Neural cell (in vitro differentiated cells): ENCODE data around the gene PADI6. TPM values are rescaled to one million over a fixed set of nuclear protein-coding genes. Genes with fewer than 3 reads are reported as not detected.

ENCODE experiments used
- H2AFZ ChIP-seq: fragments of 200-600, 300-800 bp; sonication (generic), shearing (Covaris generic); 2 replicates; pipeline ENCODE4 v1.6.0; 2014; ENCODE audit warnings: low read depth, mild to moderate bottlenecking, antibody characterized with exemption, low read length, moderate library complexity
- H3F3A ChIP-seq: fragments of 200-600 bp; shearing (Covaris generic); 2 replicates; pipeline ENCODE4 v1.6.1; 2016; ENCODE audit warnings: mild to moderate bottlenecking, moderate library complexity, mixed read lengths, antibody characterized with exemption, low read length; ENCODE audit not compliant: insufficient read depth, poor library complexity, severe bottlenecking
- H3K27ac ChIP-seq: fragments of 200-600, 300-800 bp; sonication (generic), shearing (Covaris generic); 2 replicates; pipeline ENCODE4 v1.5.1; 2014; ENCODE audit warnings: mild to moderate bottlenecking, low read length, moderate library complexity
- H3K27me3 ChIP-seq: fragments of 300-800, 200-600 bp; sonication (generic), shearing (Covaris generic); 2 replicates; pipeline ENCODE4 v1.6.0; 2014; ENCODE audit warnings: mild to moderate bottlenecking, low read depth, low read length, moderate library complexity; ENCODE audit not compliant: insufficient read depth
- H3K36me3 ChIP-seq: fragments of 300-800, 200-600 bp; sonication (generic), shearing (Covaris generic); 2 replicates; pipeline ENCODE4 v1.5.1; 2014; ENCODE audit warnings: mild to moderate bottlenecking, antibody characterized with exemption, low read length, moderate library complexity; ENCODE audit not compliant: insufficient read depth
- H3K4me2 ChIP-seq: fragments of 300-800, 200-600 bp; sonication (generic), shearing (Covaris generic); 2 replicates; pipeline ENCODE4 v1.6.0; 2014; ENCODE audit warnings: mild to moderate bottlenecking, low read length
- H3K4me3 ChIP-seq: fragments of 300-800, 200-600 bp; sonication (generic), shearing (Covaris generic); 2 replicates; pipeline ENCODE4 v1.5.1; 2014; ENCODE audit warnings: mild to moderate bottlenecking, low read length, moderate library complexity
- H3K79me2 ChIP-seq: fragments of 200-600 bp; shearing (Covaris generic); replicated peaks from 2 replicates; pipeline ENCODE4 v1.6.0; 2014; ENCODE audit warnings: mild to moderate bottlenecking, low read length, moderate library complexity; ENCODE audit not compliant: insufficient read depth
- H3K9ac ChIP-seq: fragments of 300-800, 200-600 bp; sonication (generic), shearing (Covaris generic); 2 replicates; pipeline ENCODE4 v1.6.1; 2016; ENCODE audit warnings: mild to moderate bottlenecking, low read length, mixed read lengths
- H3K9me2 ChIP-seq: fragments of 200-600 bp; shearing (Covaris generic); 2 replicates; pipeline ENCODE4 v1.6.1; 2016; ENCODE audit warnings: mild to moderate bottlenecking, low read length, mixed read lengths; ENCODE audit not compliant: insufficient read depth
- H3K9me3 ChIP-seq: fragments of 200-600, 300-800 bp; sonication (generic), shearing (Covaris generic); 2 replicates; pipeline ENCODE4 v1.6.1; 2016; ENCODE audit warnings: mild to moderate bottlenecking, mixed run types, low read length, moderate library complexity, mixed read lengths
- H4K20me1 ChIP-seq: fragments of 200-600 bp; shearing (Covaris generic); 2 replicates; pipeline ENCODE4 v1.6.1; 2016; ENCODE audit warnings: mild to moderate bottlenecking, mixed run types; ENCODE audit not compliant: insufficient read depth
- CTCF ChIP-seq: fragments of 450-650 bp; IDR thresholded peaks from 2 replicates; pipeline ENCODE4 v1.5.1; 2014; ENCODE audit warnings: antibody characterized with exemption, mild to moderate bottlenecking, moderate library complexity; ENCODE audit not compliant: poor library complexity, severe bottlenecking
- EP300 ChIP-seq: fragments of 450-650 bp; conservative IDR thresholded peaks from 2 replicates; pipeline ENCODE4 v1.6.1; 2014; ENCODE audit warnings: antibody characterized with exemption, mild to moderate bottlenecking, moderate library complexity; ENCODE audit not compliant: poor library complexity, severe bottlenecking
- EZH2 ChIP-seq: fragments of 200-600, 300-800 bp; shearing (Covaris generic), sonication (generic); IDR thresholded peaks from 2 replicates; pipeline ENCODE4 v1.6.1; 2014; ENCODE audit warnings: antibody characterized with exemption, low read length, borderline replicate concordance, mild to moderate bottlenecking; ENCODE audit not compliant: insufficient read depth, poor library complexity, severe bottlenecking
- MXI1 ChIP-seq: fragments of 450-650 bp; conservative IDR thresholded peaks from 2 replicates; pipeline ENCODE4 v1.6.1; 2014; ENCODE audit warnings: antibody characterized with exemption, mild to moderate bottlenecking; ENCODE audit not compliant: poor library complexity, severe bottlenecking
- POLR2AphosphoS5 ChIP-seq: IDR thresholded peaks from 2 replicates; pipeline ENCODE4 v1.6.1; 2012
- RAD21 ChIP-seq: fragments of 450-650 bp; conservative IDR thresholded peaks from 2 replicates; pipeline ENCODE4 v1.6.1; 2014; ENCODE audit warnings: antibody characterized with exemption, mild to moderate bottlenecking, moderate library complexity
- REST ChIP-seq: IDR thresholded peaks from 2 replicates; pipeline ENCODE4 v1.6.1; 2012; ENCODE audit warnings: borderline replicate concordance
- SMC3 ChIP-seq: fragments of 450-650 bp; conservative IDR thresholded peaks from 2 replicates; pipeline ENCODE4 v1.6.1; 2014; ENCODE audit warnings: antibody characterized with exemption, mild to moderate bottlenecking, moderate library complexity; ENCODE audit not compliant: poor library complexity
- TAF1 ChIP-seq: IDR thresholded peaks from 2 replicates; pipeline ENCODE4 v1.6.1; 2012; ENCODE audit warnings: low read depth
- polyA plus RNA-seq: library from polyadenylated mRNA; depleted of rRNA; stranded (reverse); fragments of >200 nt; gene quantifications from 2 replicates; pipeline ENCODE4 v1.2.3, GENCODE V29; 2014

The PADI6 gene
- polyA plus RNA-seq, 1 donor from 2014 or later: not detected

DNA sequence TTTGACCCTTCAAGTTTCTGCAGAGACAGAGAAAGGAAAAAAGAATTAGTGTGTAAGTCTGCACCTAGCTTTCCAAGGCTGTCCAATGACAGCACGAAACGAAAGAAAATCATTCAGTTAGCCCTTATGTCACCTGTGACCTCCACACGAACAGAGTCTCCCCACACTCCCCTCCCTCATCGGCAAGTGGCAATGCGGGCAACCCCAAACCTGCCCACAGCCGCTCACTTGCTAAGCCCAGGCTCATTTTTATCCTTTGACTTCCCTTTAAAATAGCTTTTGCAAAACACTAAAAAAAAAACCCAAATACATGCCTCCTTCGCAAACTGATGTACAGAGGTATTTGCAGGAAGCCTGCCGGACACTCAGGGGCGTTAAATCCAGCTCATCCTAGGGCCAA is 57.2 kb downstream of the PADI6 start:
- Histone ChIP-seq H3K27ac (no peak overlapping the region), H2AFZ (no peak overlapping the region), H3F3A (no peaks in the 10 kb centered on the region), H3K9me2 (no peaks in the 10 kb centered on the region), H3K36me3 (no peaks in the 10 kb centered on the region), H3K9ac (no peak overlapping the region), H4K20me1 (no peaks in the 10 kb centered on the region), H3K4me3 (no peak overlapping the region), H3K27me3 (no peaks in the 10 kb centered on the region), H3K4me2 (no peak overlapping the region), H3K79me2 (peaks cover 23% of the 10 kb centered on the region), H3K9me3 (no peaks in the 10 kb centered on the region)
- no peak for TF ChIP-seq TAF1
- TF ChIP-seq MXI1: no peak
- TF ChIP-seq CTCF: no peak
- TF ChIP-seq EP300: no peak
- no peak for TF ChIP-seq SMC3
- no peak for TF ChIP-seq POLR2AphosphoS5
- no peak for TF ChIP-seq REST
- TF ChIP-seq RAD21: no peak

DNA sequence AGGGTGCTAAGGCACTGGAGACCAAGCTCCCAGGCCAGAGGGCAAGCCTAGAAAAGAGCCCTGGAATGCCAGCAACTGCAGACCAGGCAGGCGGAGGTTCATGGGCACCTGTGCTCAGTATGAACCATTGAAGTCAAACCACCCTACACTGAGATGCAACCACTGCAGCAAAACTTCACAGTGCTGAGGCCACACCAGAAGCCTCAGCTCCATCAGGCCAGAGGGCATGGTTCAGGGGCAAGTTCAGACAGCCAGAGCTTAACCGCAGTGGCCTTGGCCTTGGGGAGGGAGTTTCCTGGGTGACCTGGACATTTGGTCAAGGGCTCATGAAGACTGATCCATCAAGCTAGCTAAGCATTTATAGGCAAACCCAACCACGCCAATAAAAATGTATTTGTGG is 60.4 kb downstream of the PADI6 start:
- Histone ChIP-seq H3K27ac (no peak overlapping the region), H3K79me2 (peaks cover 52% of the 10 kb centered on the region), H3K4me2 (no peak overlapping the region), H3K9me2 (no peaks in the 10 kb centered on the region), H3K36me3 (peaks cover 5% of the 10 kb centered on the region), H2AFZ (no peak overlapping the region), H3K9ac (no peak overlapping the region), H3F3A (no peaks in the 10 kb centered on the region), H4K20me1 (no peaks in the 10 kb centered on the region), H3K4me3 (no peak overlapping the region), H3K27me3 (no peaks in the 10 kb centered on the region), H3K9me3 (no peaks in the 10 kb centered on the region)
- TF ChIP-seq MXI1: no peak
- no peak for TF ChIP-seq EZH2
- no peak for TF ChIP-seq TAF1
- TF ChIP-seq REST: no peak
- TF ChIP-seq EP300: no peak
- no peak for TF ChIP-seq CTCF
- no peak for TF ChIP-seq RAD21
- TF ChIP-seq POLR2AphosphoS5: no peak
- no peak for TF ChIP-seq SMC3
